H9 (cell line): ENCODE data around the gene RHBDF1. TPM values are rescaled to one million over a fixed set of nuclear protein-coding genes. Genes with fewer than 3 reads are reported as not detected.

Experiments
- DNase-seq: peaks from one replicate; pipeline ENCODE4 v3.0.0-alpha.2; 2017
- H2AFZ ChIP-seq: one replicate; pipeline ENCODE4 v1.6.1; 2013; ENCODE audit warnings: mild to moderate bottlenecking, low read length, control low read depth, moderate library complexity
- H2AK5ac ChIP-seq: 2 replicates; pipeline ENCODE4 v1.6.1; 2013; ENCODE audit warnings: low read length, control low read depth, mixed read lengths; ENCODE audit not compliant: insufficient read length
- H2BK120ac ChIP-seq: one replicate; pipeline ENCODE4 v1.6.1; 2013; ENCODE audit warnings: low read depth, mild to moderate bottlenecking, low read length, control low read depth, inconsistent platforms; ENCODE audit not compliant: poor library complexity, severe bottlenecking
- H2BK12ac ChIP-seq: 2 replicates; pipeline ENCODE4 v1.6.1; 2013; ENCODE audit warnings: low read length, control low read depth, mixed read lengths, low read depth; ENCODE audit not compliant: insufficient read length
- H2BK15ac ChIP-seq: 2 replicates; pipeline ENCODE4 v1.6.1; 2013; ENCODE audit warnings: low read depth, low read length, control low read depth
- H2BK20ac ChIP-seq: one replicate; pipeline ENCODE4 v1.6.1; 2013; ENCODE audit warnings: low read depth, mild to moderate bottlenecking, low read length, control low read depth, inconsistent platforms; ENCODE audit not compliant: poor library complexity, severe bottlenecking
- H2BK5ac ChIP-seq: 2 replicates; pipeline ENCODE4 v1.6.1; 2013; ENCODE audit warnings: low read length, control low read depth, mixed read lengths; ENCODE audit not compliant: insufficient read length
- H3K14ac ChIP-seq: 2 replicates; pipeline ENCODE4 v1.6.1; 2013; ENCODE audit warnings: low read length, control low read depth; ENCODE audit not compliant: insufficient read depth
- H3K18ac ChIP-seq: 2 replicates; pipeline ENCODE4 v1.6.1; 2013; ENCODE audit warnings: low read depth, mild to moderate bottlenecking, mixed read lengths, low read length, control low read depth; ENCODE audit not compliant: insufficient read length
- H3K23ac ChIP-seq: 2 replicates; pipeline ENCODE4 v1.6.1; 2013; ENCODE audit warnings: low read length, control low read depth, mixed read lengths, low read depth; ENCODE audit not compliant: insufficient read length
- H3K23me2 ChIP-seq: 2 replicates; pipeline ENCODE4 v1.6.1; 2013; ENCODE audit warnings: low read depth, mild to moderate bottlenecking, mixed read lengths, low read length, control low read depth; ENCODE audit not compliant: insufficient read length, poor library complexity, severe bottlenecking
- H3K27ac ChIP-seq: 2 replicates; pipeline ENCODE4 v1.5.1; 2013; ENCODE audit warnings: low read length, control low read depth, mixed read lengths, low read depth; ENCODE audit not compliant: insufficient read length
- H3K27me3 ChIP-seq: 2 replicates; pipeline ENCODE4 v1.6.1; 2013; ENCODE audit warnings: low read length, control low read depth, inconsistent platforms; ENCODE audit not compliant: insufficient read depth
- H3K4ac ChIP-seq: 2 replicates; pipeline ENCODE4 v1.6.1; 2013; ENCODE audit warnings: low read depth, mild to moderate bottlenecking, control low read depth, inconsistent platforms, low read length, moderate library complexity
- H3K4me1 ChIP-seq: 2 replicates; pipeline ENCODE4 v1.6.1; 2013; ENCODE audit warnings: low read length, control low read depth, inconsistent platforms; ENCODE audit not compliant: insufficient read depth
- H3K4me2 ChIP-seq: 2 replicates; pipeline ENCODE4 v1.6.1; 2013; ENCODE audit warnings: low read length, control low read depth, mixed read lengths; ENCODE audit not compliant: insufficient read length, insufficient read depth
- H3K56ac ChIP-seq: 2 replicates; pipeline ENCODE4 v1.6.1; 2013; ENCODE audit warnings: low read depth, mild to moderate bottlenecking, mixed read lengths, low read length, control low read depth; ENCODE audit not compliant: insufficient read length
- H3K79me1 ChIP-seq: 2 replicates; pipeline ENCODE4 v1.6.1; 2013; ENCODE audit warnings: low read depth, mild to moderate bottlenecking, moderate library complexity, low read length, control low read depth, inconsistent platforms; ENCODE audit not compliant: insufficient read depth, poor library complexity, severe bottlenecking
- H3K79me2 ChIP-seq: 2 replicates; pipeline ENCODE4 v1.6.1; 2013; ENCODE audit warnings: low read length, control low read depth, inconsistent platforms; ENCODE audit not compliant: insufficient read depth
- H3K9ac ChIP-seq: 2 replicates; pipeline ENCODE4 v1.6.1; 2013; ENCODE audit warnings: low read length, control low read depth, mixed read lengths; ENCODE audit not compliant: insufficient read length; ENCODE audit errors: extremely low read depth
- H3K9me3 ChIP-seq: one replicate; pipeline ENCODE4 v1.6.1; 2013; ENCODE audit warnings: low read depth, low read length, inconsistent platforms; ENCODE audit not compliant: control insufficient read depth
- H3T11ph ChIP-seq: one replicate; pipeline ENCODE4 v1.6.1; 2013; ENCODE audit warnings: mild to moderate bottlenecking, low read length, control low read depth, inconsistent platforms
- H4K20me1 ChIP-seq: one replicate; pipeline ENCODE4 v1.6.1; 2013; ENCODE audit not compliant: control insufficient read depth, insufficient read length, insufficient read depth
- H4K5ac ChIP-seq: 2 replicates; pipeline ENCODE4 v1.6.1; 2013; ENCODE audit warnings: low read depth, mild to moderate bottlenecking, mixed read lengths, low read length, control low read depth; ENCODE audit not compliant: insufficient read length
- H4K8ac ChIP-seq: replicated peaks from 2 replicates; pipeline ENCODE4 v1.6.1; 2013; ENCODE audit warnings: low read length, control low read depth, mixed read lengths, low read depth; ENCODE audit not compliant: insufficient read length
- H4K91ac ChIP-seq: 2 replicates; pipeline ENCODE4 v1.6.1; 2013; ENCODE audit warnings: low read depth, mild to moderate bottlenecking, moderate library complexity, mixed read lengths, low read length, control low read depth; ENCODE audit not compliant: insufficient read length
- H3K27ac Mint-ChIP-seq, 3 experiments: 2 replicates in 2 of 3; 3 replicates in 1 of 3; pipeline ENCODE4 v1.8.0; 2020 to 2021; ENCODE audit warnings: mixed read lengths in 3 of 3, mild to moderate bottlenecking in 1 of 3, moderate library complexity in 1 of 3
- H3K27me3 Mint-ChIP-seq: 2 replicates; pipeline ENCODE4 v1.8.0; 2021; ENCODE audit warnings: low read depth, mild to moderate bottlenecking, moderate library complexity, mixed read lengths
- H3K36me3 Mint-ChIP-seq, 3 experiments: 2 replicates in 2 of 3; 3 replicates in 1 of 3; pipeline ENCODE4 v1.8.0; 2020 to 2021; ENCODE audit warnings: low read depth in 3 of 3, mixed read lengths in 3 of 3; ENCODE audit not compliant: insufficient read depth in 1 of 3
- H3K4me1 Mint-ChIP-seq, 2 experiments: 2 replicates each; pipeline ENCODE4 v1.8.0; 2020; ENCODE audit warnings: mixed read lengths in 2 of 2
- H3K4me3 Mint-ChIP-seq, 2 experiments: 2 replicates in 1 of 2; 3 replicates in 1 of 2; pipeline ENCODE4 v1.8.0; 2020 to 2021; ENCODE audit warnings: mild to moderate bottlenecking in 2 of 2, mixed read lengths in 2 of 2, moderate library complexity in 1 of 2
- H3K9me3 Mint-ChIP-seq, 2 experiments: 2 replicates in 1 of 2; 3 replicates in 1 of 2; pipeline ENCODE4 v1.8.0; 2020; ENCODE audit warnings: mild to moderate bottlenecking in 2 of 2, mixed read lengths in 2 of 2, moderate library complexity in 1 of 2
- WGBS: extraction: QIAGEN DNeasy Blood & Tissue Kit; methylation state at CpG from one replicate; pipeline ENCODE4 v1.1.7; 2013; ENCODE audit warnings: missing lambda C conversion rate, low lambda C conversion rate, mixed read lengths; ENCODE audit not compliant: insufficient read length; ENCODE audit errors: extremely low coverage; 5-methylcytosine and 5-hydroxymethylcytosine counted together
- total RNA-seq: library from RNA; stranded (reverse); gene quantifications from 2 replicates; pipeline ENCODE4 v1.2.1, GENCODE V29; 2021
- TF ChIP-seq, protein P1 (sequence below): fragments of 200-600 bp; sonication (generic); conservative IDR thresholded peaks from 3 replicates; pipeline ENCODE4 v1.8.0; 2021; ENCODE audit warnings: antibody characterized with exemption, mild to moderate bottlenecking

Gene RHBDF1
- total RNA-seq, 1 experiment from 2014 or later, result 34.6 TPM

DNA sequence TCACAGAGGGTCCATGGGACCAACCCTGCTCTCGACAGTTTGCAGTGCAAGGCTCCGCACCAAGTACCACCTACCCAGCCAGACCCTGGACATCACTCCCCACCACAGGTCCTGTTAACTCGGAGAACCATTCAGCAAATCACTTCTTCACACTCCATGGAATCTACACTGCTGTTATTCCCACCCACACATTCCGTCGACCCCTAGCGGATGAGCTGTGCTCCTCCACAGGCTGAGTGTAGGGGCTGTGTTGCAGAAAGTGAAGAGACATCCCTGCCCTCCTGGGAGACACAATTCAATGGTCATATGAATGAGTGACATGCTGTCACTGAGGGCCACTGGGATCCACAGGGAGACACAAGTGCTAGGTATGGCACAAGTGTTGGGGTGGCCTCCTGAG is 33.1 kb upstream of the RHBDF1 start:
- H4K5ac ChIP-seq, result no peak overlapping the region
- no peaks in the 10 kb centered on the region for H3K27me3 Mint-ChIP-seq
- TF ChIP-seq, protein P1, sequence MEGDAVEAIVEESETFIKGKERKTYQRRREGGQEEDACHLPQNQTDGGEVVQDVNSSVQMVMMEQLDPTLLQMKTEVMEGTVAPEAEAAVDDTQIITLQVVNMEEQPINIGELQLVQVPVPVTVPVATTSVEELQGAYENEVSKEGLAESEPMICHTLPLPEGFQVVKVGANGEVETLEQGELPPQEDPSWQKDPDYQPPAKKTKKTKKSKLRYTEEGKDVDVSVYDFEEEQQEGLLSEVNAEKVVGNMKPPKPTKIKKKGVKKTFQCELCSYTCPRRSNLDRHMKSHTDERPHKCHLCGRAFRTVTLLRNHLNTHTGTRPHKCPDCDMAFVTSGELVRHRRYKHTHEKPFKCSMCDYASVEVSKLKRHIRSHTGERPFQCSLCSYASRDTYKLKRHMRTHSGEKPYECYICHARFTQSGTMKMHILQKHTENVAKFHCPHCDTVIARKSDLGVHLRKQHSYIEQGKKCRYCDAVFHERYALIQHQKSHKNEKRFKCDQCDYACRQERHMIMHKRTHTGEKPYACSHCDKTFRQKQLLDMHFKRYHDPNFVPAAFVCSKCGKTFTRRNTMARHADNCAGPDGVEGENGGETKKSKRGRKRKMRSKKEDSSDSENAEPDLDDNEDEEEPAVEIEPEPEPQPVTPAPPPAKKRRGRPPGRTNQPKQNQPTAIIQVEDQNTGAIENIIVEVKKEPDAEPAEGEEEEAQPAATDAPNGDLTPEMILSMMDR, result peak; percentile 22; the same call in 2 of the 3 replicates
- H3K9ac ChIP-seq, result no peak overlapping the region
- no CpG with 5 or more reads among the region's 6 CpGs for WGBS
- H2BK120ac ChIP-seq, result no peak overlapping the region
- H3K23me2 ChIP-seq, result no peaks in the 10 kb centered on the region
- no peak overlapping the region for H4K91ac ChIP-seq
- no peak overlapping the region for H3K4ac ChIP-seq
- H3K36me3 Mint-ChIP-seq, result peaks cover 2 to 39% (median 17%) of the 10 kb centered on the region in 3 experiments; a peak in 6 of 7 replicates
- no peak overlapping the region for H2BK12ac ChIP-seq
- no peaks in the 10 kb centered on the region for H3K9me3 Mint-ChIP-seq
- no peak overlapping the region for H3K27ac Mint-ChIP-seq
- no peak overlapping the region for H3K4me3 Mint-ChIP-seq
- H4K20me1 ChIP-seq, result no peaks in the 10 kb centered on the region
- H3K14ac ChIP-seq, result no peak overlapping the region
- H2AFZ ChIP-seq, result no peak overlapping the region
- no peak overlapping the region for H2BK20ac ChIP-seq
- peaks cover 14 to 18% of the 10 kb centered on the region in 2 experiments for H3K4me1 Mint-ChIP-seq
- no peak for DNase-seq
- H2AK5ac ChIP-seq, result no peak overlapping the region
- H3K27ac ChIP-seq, result no peak overlapping the region
- no peaks in the 10 kb centered on the region for H3K4me1 ChIP-seq
- no peak overlapping the region for H4K8ac ChIP-seq
- H3T11ph ChIP-seq, result no peak overlapping the region
- no peak overlapping the region for H3K56ac ChIP-seq
- no peak overlapping the region for H3K18ac ChIP-seq
- no peaks in the 10 kb centered on the region for H3K9me3 ChIP-seq
- H3K4me2 ChIP-seq, result no peak overlapping the region
- no peaks in the 10 kb centered on the region for H3K27me3 ChIP-seq
- no peak overlapping the region for H2BK5ac ChIP-seq
- H3K23ac ChIP-seq, result no peak overlapping the region
- H3K79me1 ChIP-seq, result no peaks in the 10 kb centered on the region
- no peak overlapping the region for H2BK15ac ChIP-seq
- no peaks in the 10 kb centered on the region for H3K79me2 ChIP-seq
